HG03354 (cell line): ENCODE measurements around the gene NMU.
"Not testable (repeated sequence)": the region's sequence is repeated elsewhere in the genome, so short reads cannot be mapped to it uniquely, and the experiment has no call there.

Source experiments
- ATAC-seq: cut with Tn5 transposase; IDR thresholded peaks from one replicate; pipeline ENCODE4 v1.9.1; 2021; ENCODE audit warnings: mild to moderate bottlenecking; ENCODE audit not compliant: unreplicated experiment, poor library complexity, severe bottlenecking

NMU gene

GRCh38 chr4:55574252-55574651 is 61.8 kb downstream of the NMU start:
- no peak for ATAC-seq

GRCh38 chr4:55571806-55572205 is 64.3 kb downstream of the NMU start:
- ATAC-seq: no peak

- peak; percentile 60 for ATAC-seq
Measured at GRCh38 chr4:55568905-55569504, 67.1 kb downstream of the NMU start.

GRCh38 chr4:55561889-55562288 is 74.2 kb downstream of the NMU start:
- peak; percentile 100 for ATAC-seq

- ATAC-seq: no peak
Measured at GRCh38 chr4:55560096-55560495, 76.0 kb downstream of the NMU start.

GRCh38 chr4:55554453-55555030 is 81.6 kb downstream of the NMU start:
- ATAC-seq: no peak

- ATAC-seq: no peak
Measured at GRCh38 chr4:55553441-55554201, 82.5 kb downstream of the NMU start.

GRCh38 chr4:55551964-55552363 is 84.1 kb downstream of the NMU start:
- ATAC-seq: not testable (repeated sequence)

GRCh38 chr4:55549888-55550287 is 86.2 kb downstream of the NMU start:
- no peak for ATAC-seq

- ATAC-seq: no peak
Measured at GRCh38 chr4:55547918-55548317, 88.2 kb downstream of the NMU start.

- ATAC-seq: no peak
Measured at GRCh38 chr4:55547466-55547770, 88.7 kb downstream of the NMU start.

GRCh38 chr4:55546756-55547465 is 89.2 kb downstream of the NMU start, which contains the start of gene CLOCK:
CLOCK (minus strand) TSS chr4:55546909; CDS start chr4:55482785, 64,124 bp downstream.
- ATAC-seq: peak; percentile 75

GRCh38 chr4:55546506-55546755 is 89.7 kb downstream of the NMU start:
- ATAC-seq: peak; percentile 49

GRCh38 chr4:55545641-55546505 is 90.2 kb downstream of the NMU start:
- ATAC-seq: peak; percentile 54
